ENCODE results near the gene MRPL45.

DNA sequence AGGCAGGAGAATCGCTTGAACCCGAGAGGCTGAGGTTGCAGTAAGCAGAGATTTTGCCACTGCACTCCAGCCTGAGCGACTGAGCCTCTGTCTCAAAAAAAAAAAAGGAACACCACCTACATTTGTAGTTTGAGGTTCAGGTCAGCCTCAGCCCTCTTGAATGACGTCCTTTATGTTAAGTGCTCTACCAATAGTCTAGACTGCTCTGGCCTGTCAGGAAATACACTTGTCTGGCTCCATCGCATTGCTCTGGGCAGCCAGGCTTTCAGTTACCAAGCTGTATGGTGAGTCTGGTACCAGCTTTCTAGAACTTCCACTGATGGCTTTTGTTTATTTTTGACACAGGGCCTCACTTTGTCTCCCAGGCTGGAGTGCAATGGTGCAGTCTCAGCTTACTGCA lies 66.0 kb downstream of the MRPL45 start:
- no peak for TF ChIP-seq CREB1 (CRISPR knock-in tag; IDR thresholded peaks at IDR 0.05; ENCODE audit: low read depth)
- TF ChIP-seq, protein P1, sequence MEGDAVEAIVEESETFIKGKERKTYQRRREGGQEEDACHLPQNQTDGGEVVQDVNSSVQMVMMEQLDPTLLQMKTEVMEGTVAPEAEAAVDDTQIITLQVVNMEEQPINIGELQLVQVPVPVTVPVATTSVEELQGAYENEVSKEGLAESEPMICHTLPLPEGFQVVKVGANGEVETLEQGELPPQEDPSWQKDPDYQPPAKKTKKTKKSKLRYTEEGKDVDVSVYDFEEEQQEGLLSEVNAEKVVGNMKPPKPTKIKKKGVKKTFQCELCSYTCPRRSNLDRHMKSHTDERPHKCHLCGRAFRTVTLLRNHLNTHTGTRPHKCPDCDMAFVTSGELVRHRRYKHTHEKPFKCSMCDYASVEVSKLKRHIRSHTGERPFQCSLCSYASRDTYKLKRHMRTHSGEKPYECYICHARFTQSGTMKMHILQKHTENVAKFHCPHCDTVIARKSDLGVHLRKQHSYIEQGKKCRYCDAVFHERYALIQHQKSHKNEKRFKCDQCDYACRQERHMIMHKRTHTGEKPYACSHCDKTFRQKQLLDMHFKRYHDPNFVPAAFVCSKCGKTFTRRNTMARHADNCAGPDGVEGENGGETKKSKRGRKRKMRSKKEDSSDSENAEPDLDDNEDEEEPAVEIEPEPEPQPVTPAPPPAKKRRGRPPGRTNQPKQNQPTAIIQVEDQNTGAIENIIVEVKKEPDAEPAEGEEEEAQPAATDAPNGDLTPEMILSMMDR (conservative IDR thresholded peaks at IDR 0.05; ENCODE audit: low read depth in 2 of 2) = no peak

Data from GM23338 (cell line).